GM12878 (cell line): ENCODE data around the gene MBNL1. TPM values are rescaled to one million over a fixed set of nuclear protein-coding genes. Genes with fewer than 3 reads are reported as not detected.
A peak's percentile ranks its signal among the peaks of the same experiment; 100 is the strongest.

ENCODE experiments used
- BMI1 ChIP-seq: fragments of 450-650 bp; IDR thresholded peaks from 2 replicates; pipeline ENCODE4 v1.6.1; 2016; ENCODE audit warnings: mild to moderate bottlenecking, moderate library complexity, borderline replicate concordance
- CEBPB ChIP-seq, 2 experiments: fragments of 150-350 bp in 1 of 2; IDR thresholded peaks; 2 replicates each; pipeline ENCODE4 v1.6.1; 2012 to 2014; ENCODE audit warnings: low read depth in 2 of 2, low read length in 2 of 2, borderline replicate concordance in 1 of 2, inconsistent platforms in 1 of 2
- E4F1 ChIP-seq: fragments of 450-650 bp; IDR thresholded peaks from 2 replicates; pipeline ENCODE4 v1.6.1; 2018; ENCODE audit warnings: borderline replicate concordance, mild to moderate bottlenecking; ENCODE audit not compliant: partially characterized antibody
- EED ChIP-seq: sonication (generic); IDR thresholded peaks from 2 replicates; pipeline ENCODE4 v1.6.1; 2016; ENCODE audit warnings: antibody characterized with exemption, low read depth
- EP300 ChIP-seq, 2 experiments: fragments of 150-350 bp in 1 of 2; IDR thresholded peaks; 2 replicates each; pipeline ENCODE4 v1.6.1; 2011 to 2012; ENCODE audit warnings: low read depth in 2 of 2, low read length in 2 of 2, borderline replicate concordance in 1 of 2, improper control_type of control experiment in 1 of 2, inconsistent platforms in 1 of 2; ENCODE audit not compliant: control insufficient read depth in 1 of 2
- FOXK2 ChIP-seq: fragments of 450-650 bp; IDR thresholded peaks from 2 replicates; pipeline ENCODE4 v1.6.1; 2017; ENCODE audit warnings: mild to moderate bottlenecking, moderate library complexity
- GABPA ChIP-seq: IDR thresholded peaks from 2 replicates; pipeline ENCODE4 v1.6.1; 2014; ENCODE audit warnings: antibody characterized with exemption, low read depth, mild to moderate bottlenecking, inconsistent platforms
- HCFC1 ChIP-seq: fragments of 150-350 bp; IDR thresholded peaks from 2 replicates; pipeline ENCODE4 v1.6.1; 2014; ENCODE audit warnings: low read length
- HDAC2 ChIP-seq: fragments of 200-600 bp; sonication (generic); IDR thresholded peaks from 2 replicates; pipeline ENCODE4 v1.6.1; 2017
- HDGF ChIP-seq: fragments of 450-650 bp; IDR thresholded peaks from 2 replicates; pipeline ENCODE4 v1.6.1; 2016; ENCODE audit warnings: antibody characterized with exemption
- HSF1 ChIP-seq: fragments of 150-350 bp; IDR thresholded peaks from 2 replicates; pipeline ENCODE4 v1.6.1; 2014; ENCODE audit warnings: mild to moderate bottlenecking, low read depth, low read length
- IRF5 ChIP-seq: fragments of 450-650 bp; IDR thresholded peaks from 2 replicates; pipeline ENCODE4 v1.6.1; 2017; ENCODE audit warnings: borderline replicate concordance
- MTA3 ChIP-seq: IDR thresholded peaks from 2 replicates; pipeline ENCODE4 v1.6.1; 2012; ENCODE audit warnings: low read length, inconsistent platforms, borderline replicate concordance
- NFYA ChIP-seq: IDR thresholded peaks from 2 replicates; pipeline ENCODE4 v1.6.1; 2011; ENCODE audit warnings: low read depth, mild to moderate bottlenecking, low read length, improper control_type of control experiment, borderline replicate concordance
- NR2C1 ChIP-seq: fragments of 450-650 bp; IDR thresholded peaks from 2 replicates; pipeline ENCODE4 v1.6.1; 2017; ENCODE audit warnings: antibody characterized with exemption, mild to moderate bottlenecking, moderate library complexity
- PBX3 ChIP-seq: IDR thresholded peaks from 2 replicates; pipeline ENCODE4 v1.6.1; 2011; ENCODE audit warnings: mild to moderate bottlenecking, low read depth, low read length, moderate library complexity; ENCODE audit not compliant: insufficient replicate concordance
- PML ChIP-seq: IDR thresholded peaks from 2 replicates; pipeline ENCODE4 v1.6.1; 2012; ENCODE audit warnings: low read length, inconsistent platforms
- POLR2AphosphoS5 ChIP-seq: IDR thresholded peaks from 2 replicates; pipeline ENCODE4 v1.6.1; 2011; ENCODE audit warnings: mild to moderate bottlenecking, low read length, inconsistent platforms
- STAT1 ChIP-seq: fragments of 450-650 bp; conservative IDR thresholded peaks from 2 replicates; pipeline ENCODE4 v1.6.1; 2014; ENCODE audit warnings: antibody characterized with exemption, mild to moderate bottlenecking
- TCF3 ChIP-seq: IDR thresholded peaks from 2 replicates; pipeline ENCODE4 v1.6.1; 2012; ENCODE audit warnings: low read depth, mild to moderate bottlenecking, low read length, borderline replicate concordance; ENCODE audit not compliant: insufficient read depth
- WRNIP1 ChIP-seq: IDR thresholded peaks from 2 replicates; pipeline ENCODE4 v1.6.1; 2011; ENCODE audit warnings: low read depth, low read length, improper control_type of control experiment, borderline replicate concordance
- ZBED1 ChIP-seq: IDR thresholded peaks from 2 replicates; pipeline ENCODE4 v1.6.1; 2016; ENCODE audit warnings: borderline replicate concordance
- polyA plus RNA-seq, 11 experiments: library from polyadenylated mRNA; depleted of rRNA in 4 of 11; unstranded in 6 of 11; stranded (reverse) in 5 of 11; fragments of >200 nt; fragmentation: Nextera tagmentation in 4 of 11; fragmentation: Illumina TruSeq in 1 of 11; extraction: Ambion mirVana in 4 of 11; extraction: Trizol in 1 of 11; gene quantifications; 1 replicate in 1 of 11; 2 replicates in 10 of 11; pipeline versions ENCODE4 v1.2.1 to v1.2.3, GENCODE V29; 2011 to 2016; ENCODE audit warnings: inconsistent platforms in 2 of 11, missing spikeins in 2 of 11, low read depth in 1 of 11
- total RNA-seq, 4 experiments: library from RNA; depleted of rRNA in 3 of 4; stranded (reverse); fragments of >200 nt in 3 of 4; fragmentation: Illumina TruSeq in 1 of 4; extraction: Trizol in 1 of 4; gene quantifications; 2 replicates each; pipeline versions ENCODE4 v1.2.1 to v1.2.3, GENCODE V29; 2013 to 2021

MBNL1 gene
- total and polyA plus RNA-seq, 10 of the 15 experiments (the other 5 are each of a cell fraction or from before 2014, with no cell fraction given), result 59.6 to 337 (median 143) TPM

GRCh38 chr3:152269056-152269830 is 514 bp downstream of the MBNL1 start (continued):
- TF ChIP-seq NR2C1, result no peak
- 0 out of 2 replicates have a peak, but pooled peaks have one; percentile 22 for TF ChIP-seq BMI1
- no peak for TF ChIP-seq FOXK2
- TF ChIP-seq HDAC2, result no peak
- no peak; the same call in 1 of the 2 replicates for TF ChIP-seq ZBED1
- TF ChIP-seq EP300 (IDR thresholded peaks at IDR 0.05; ENCODE audit: borderline replicate concordance in 1 of 2, control insufficient read depth in 1 of 2, low read depth in 2 of 2, low read length in 2 of 2), result no peak
- TF ChIP-seq GABPA, result no peak; the same call in 1 of the 2 replicates
- no peak for TF ChIP-seq HSF1
- no peak for TF ChIP-seq HCFC1
- no peak for TF ChIP-seq CEBPB (IDR thresholded peaks at IDR 0.05; ENCODE audit: borderline replicate concordance in 1 of 2, low read depth in 2 of 2, low read length in 2 of 2)
- 0 out of 2 replicates have a peak, but pooled peaks have one; percentile 17 for TF ChIP-seq STAT1
- TF ChIP-seq PBX3, result no peak
- TF ChIP-seq TCF3, result no peak
- TF ChIP-seq MTA3, result peak; percentile 15; the same call in 1 of the 2 replicates
- TF ChIP-seq EED, result peak; percentile 59; the same call in 1 of the 2 replicates
- TF ChIP-seq WRNIP1, result no peak
- no peak for TF ChIP-seq NFYA
- TF ChIP-seq HDGF, result no peak
- TF ChIP-seq E4F1, result no peak
- peak; percentile 30 for TF ChIP-seq POLR2AphosphoS5
- TF ChIP-seq IRF5, result no peak
- TF ChIP-seq PML, result no peak
